HepG2 (cell line): ENCODE results near the gene IRAK2. TPM values are rescaled to one million over a fixed set of nuclear protein-coding genes. Genes with fewer than 3 reads are reported as not detected.

ENCODE experiments used
- ATAC-seq: fragments of 200-7000 bp; cut with Tn5 transposase; 3 replicates; pipeline ENCODE4 v1.9.1; 2020; ENCODE audit warnings: mild to moderate bottlenecking, moderate library complexity
- BruUV-seq: library from RNA; stranded (reverse); fragments of 400-500 nt; replicated peaks from 2 replicates; lab custom pipeline; 2021; lab: Mats Ljungman, UMichigan
- CTCF ChIA-PET: fragments of 300-600 bp; formaldehyde crosslinking; extraction: SDS; loops from one replicate; lab custom pipeline; 2021; ENCODE audit warnings: low total read pairs, inconsistent platforms, low intra/inter-chr PET ratio; lab: Yijun Ruan, JAX
- POLR2A ChIA-PET: fragments of 350-600 bp; sonication (Branson Sonifier 250); formaldehyde crosslinking; loops from one replicate; lab custom pipeline; 2020; ENCODE audit warnings: antibody characterized with exemption, inconsistent platforms; lab: Yijun Ruan, JAX
- DNase-seq: peaks from one replicate; pipeline ENCODE4 v3.0.0-alpha.2; 2015; ENCODE audit warnings: low spot score
- FAIRE-seq: peaks from 3 replicates; lab custom pipeline; 2011; peaks lifted over from hg19 to GRCh38; lab: Jason Lieb, UNC
- H2AFZ ChIP-seq: one replicate; pipeline ENCODE4 v1.6.1; 2011; ENCODE audit warnings: low read length, inconsistent platforms
- H3K27ac ChIP-seq: fragments of 300-600 bp; 3 replicates; pipeline ENCODE4 v1.8.0; 2011; ENCODE audit warnings: mixed run types, mild to moderate bottlenecking, mixed read lengths, low read length, inconsistent platforms; ENCODE audit not compliant: insufficient read depth; ENCODE audit errors: extremely low read length
- H3K27me3 ChIP-seq, 2 experiments: fragments of 200-600 bp in 1 of 2; 2 replicates in 1 of 2; 3 replicates in 1 of 2; pipeline versions ENCODE4 v1.6.0 to v1.8.0; 2011; ENCODE audit warnings: low read length in 2 of 2, mild to moderate bottlenecking in 2 of 2, moderate library complexity in 2 of 2, inconsistent platforms in 1 of 2; ENCODE audit not compliant: insufficient read depth in 2 of 2, control insufficient read depth in 1 of 2
- H3K36me3 ChIP-seq, 2 experiments: fragments of 200-600 bp in 1 of 2; replicated peaks in 1 of 2; 2 replicates in 1 of 2; 3 replicates in 1 of 2; pipeline versions ENCODE4 v1.5.1 to v1.8.0; 2011; ENCODE audit warnings: low read length in 2 of 2, inconsistent platforms in 1 of 2; ENCODE audit not compliant: insufficient read depth in 2 of 2, control insufficient read depth in 1 of 2
- H3K4me1 ChIP-seq: 2 replicates; pipeline ENCODE4 v1.5.1; 2012; ENCODE audit warnings: low read length, inconsistent platforms; ENCODE audit not compliant: insufficient read depth
- H3K4me2 ChIP-seq: 2 replicates; pipeline ENCODE4 v1.6.0; 2011; ENCODE audit warnings: low read depth, low read length, inconsistent platforms
- H3K4me3 ChIP-seq, 3 experiments: fragments of 200-600 bp in 1 of 3; sonication (generic), shearing (Covaris generic) in 1 of 3; replicated peaks in 1 of 3; 2 replicates each; pipeline ENCODE4 v1.5.1; 2011 to 2016; ENCODE audit warnings: low read length in 3 of 3, inconsistent platforms in 2 of 3, low read depth in 2 of 3, mild to moderate bottlenecking in 2 of 3, control low read depth in 1 of 3, mixed read lengths in 1 of 3; ENCODE audit not compliant: insufficient read depth in 1 of 3
- H3K79me2 ChIP-seq: one replicate; pipeline ENCODE4 v1.6.1; 2011; ENCODE audit warnings: low read length, inconsistent platforms; ENCODE audit not compliant: insufficient read depth
- H3K9ac ChIP-seq: 2 replicates; pipeline ENCODE4 v1.6.0; 2011; ENCODE audit warnings: mild to moderate bottlenecking, low read depth, low read length, inconsistent platforms; ENCODE audit not compliant: insufficient read depth
- H3K9me3 ChIP-seq: 2 replicates; pipeline ENCODE4 v1.5.1; 2012; ENCODE audit warnings: mild to moderate bottlenecking, low read length
- H4K20me1 ChIP-seq: 2 replicates; pipeline ENCODE4 v1.6.0; 2011; ENCODE audit warnings: inconsistent platforms, mild to moderate bottlenecking, low read length, moderate library complexity; ENCODE audit not compliant: insufficient read depth
- AGO1 ChIP-seq: fragments of 200-400 bp; formaldehyde crosslinking; IDR thresholded peaks from 2 replicates; pipeline ENCODE4 v1.6.1; 2017; ENCODE audit warnings: mild to moderate bottlenecking, low read depth, low read length, moderate library complexity; ENCODE audit not compliant: poor library complexity, severe bottlenecking
- SMAD9 ChIP-seq: sonication (generic); formaldehyde crosslinking; IDR thresholded peaks from 2 replicates; pipeline ENCODE4 v1.5.1; 2020; ENCODE audit warnings: mild to moderate bottlenecking, missing genetic modification reagents
- SP5 ChIP-seq: IDR thresholded peaks from 2 replicates; pipeline ENCODE4 v1.6.1; 2016; ENCODE audit warnings: low read depth, borderline replicate concordance
- ZNF550 ChIP-seq: sonication (generic); formaldehyde crosslinking; IDR thresholded peaks from 2 replicates; pipeline ENCODE4 v1.4.0; 2020; ENCODE audit warnings: mild to moderate bottlenecking, missing genetic modification reagents, borderline replicate concordance
- ZNF569 ChIP-seq: sonication (generic); formaldehyde crosslinking; IDR thresholded peaks from 2 replicates; pipeline ENCODE4 v1.5.0; 2020; ENCODE audit warnings: mild to moderate bottlenecking, missing genetic modification reagents, moderate library complexity, borderline replicate concordance
- ZNF616 ChIP-seq: sonication (generic); formaldehyde crosslinking; IDR thresholded peaks from 2 replicates; pipeline ENCODE4 v1.5.0; 2020; ENCODE audit warnings: low read depth, mild to moderate bottlenecking, missing genetic modification reagents
- WGBS: methylation state at CpG from one replicate; pipeline ENCODE4 v1.1.6; 2017; ENCODE audit warnings: low lambda C conversion rate; 5-methylcytosine and 5-hydroxymethylcytosine counted together
- in situ Hi-C: cut with HindIII; loops from 2 replicates; pipeline ENCODE4 v1.10.0; 2017; ENCODE audit warnings: low pct_unique_long_range_greater_than_20kb; ENCODE audit not compliant: extremely low pct_ligation_motif_present
- intact Hi-C: fragments of 100-400 bp; cut with micrococcal nuclease; formaldehyde crosslinking; loops from one replicate; pipeline ENCODE4 v1.10.0; 2022; ENCODE audit not compliant: unreplicated experiment
- polyA plus RNA-seq, 8 experiments: library from polyadenylated mRNA; depleted of rRNA in 3 of 8; stranded (reverse) in 7 of 8; unstranded in 1 of 8; fragments of >200 nt; fragmentation: Illumina TruSeq in 4 of 8; extraction: Trizol in 4 of 8; gene quantifications; 2 replicates each; pipeline versions ENCODE4 v1.2.1 to v1.2.3, GENCODE V29; 2011 to 2016; ENCODE audit warnings: low read depth in 4 of 8, missing spikeins in 1 of 8, mixed read lengths in 1 of 8; ENCODE audit not compliant: insufficient read depth in 1 of 8
- total RNA-seq, 5 experiments: library from RNA; depleted of rRNA; stranded (reverse); fragments of >200 nt; fragmentation: Illumina TruSeq; extraction: Trizol; gene quantifications; 2 replicates each; pipeline ENCODE4 v1.2.3, GENCODE V29; 2016; ENCODE audit warnings: low read depth in 1 of 5
- TF ChIP-seq, protein P1 (sequence below): sonication (generic); formaldehyde crosslinking; IDR thresholded peaks from 2 replicates; pipeline ENCODE4 v1.4.0; 2020; ENCODE audit warnings: mild to moderate bottlenecking, missing genetic modification reagents
- TF ChIP-seq, protein P2 (sequence below): sonication (generic); formaldehyde crosslinking; IDR thresholded peaks from 2 replicates; pipeline ENCODE4 v1.4.0; 2020; ENCODE audit warnings: mild to moderate bottlenecking, missing genetic modification reagents

Gene IRAK2
- total and polyA plus RNA-seq, 2 of the 13 experiments (the other 11 are each of a cell fraction or from before 2014, with no cell fraction given) = 13.1 to 23.3 TPM

DNA sequence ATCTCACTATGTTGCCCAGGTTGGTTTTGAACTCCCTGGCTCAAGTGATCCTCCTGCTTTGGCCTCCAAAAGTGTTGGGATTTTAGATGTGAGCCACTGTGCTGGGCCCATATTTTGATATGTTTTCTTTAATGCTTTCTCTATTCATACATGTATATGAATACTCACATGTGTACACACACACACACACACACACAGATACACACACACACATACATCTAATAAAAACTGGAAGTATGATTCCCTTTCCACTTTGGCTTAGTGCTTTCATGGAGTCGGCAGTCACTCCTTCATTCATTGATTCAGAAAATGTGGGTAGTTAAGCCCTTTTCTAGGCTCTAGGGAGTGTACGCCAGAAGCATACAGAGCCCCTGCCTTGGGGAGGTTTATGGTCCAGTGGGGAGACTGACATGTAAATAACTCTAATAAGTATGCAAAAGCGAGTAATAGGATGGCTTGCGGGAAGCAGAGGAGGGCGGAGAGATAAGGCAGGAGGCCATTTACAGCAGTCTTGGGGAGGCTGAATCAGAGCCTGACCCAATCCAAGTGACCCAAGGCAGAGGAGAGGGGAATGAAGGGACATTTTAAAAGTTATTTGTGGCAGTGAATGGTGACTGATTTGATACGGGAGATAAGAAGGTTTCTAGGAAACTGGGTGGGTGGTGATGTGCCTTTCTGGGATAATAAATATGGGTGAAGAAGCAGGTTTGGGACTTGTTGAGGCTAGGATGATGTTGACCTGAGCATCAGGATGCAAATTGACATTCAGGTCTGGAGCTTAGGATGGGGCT, 51.1 kb downstream of the IRAK2 start:
- BruUV-seq = no TSS peak
- no peak overlapping the region for H2AFZ ChIP-seq
- ATAC-seq (no peak), FAIRE-seq (no peak), DNase-seq (no peak)
- 95% methylated on average over 6 of the region's 6 CpGs for WGBS
- no peaks in the 10 kb centered on the region for H4K20me1 ChIP-seq
- ChIA-PET POLR2A (no interaction called here), CTCF (no interaction called here)
- H3K9ac ChIP-seq = no peak overlapping the region
- no peaks in the 10 kb centered on the region for H3K27me3 ChIP-seq
- no peak overlapping the region for H3K27ac ChIP-seq
- H3K4me2 ChIP-seq = no peak overlapping the region
- H3K79me2 ChIP-seq = no peaks in the 10 kb centered on the region
- peaks cover 6% of the 10 kb centered on the region; the same call in 1 of the 2 replicates for H3K4me1 ChIP-seq
- no peak for TF ChIP-seq ZNF616 (CRISPR knock-in tag)
- intact Hi-C loops = no loop called here
- peaks cover 23 to 70% of the 10 kb centered on the region in 2 experiments; a peak in 4 of 5 replicates for H3K36me3 ChIP-seq
- in situ Hi-C loops = no loop called here
- H3K9me3 ChIP-seq = peaks cover 8% of the 10 kb centered on the region; the same call in 1 of the 2 replicates
- no peak overlapping the region for H3K4me3 ChIP-seq

DNA sequence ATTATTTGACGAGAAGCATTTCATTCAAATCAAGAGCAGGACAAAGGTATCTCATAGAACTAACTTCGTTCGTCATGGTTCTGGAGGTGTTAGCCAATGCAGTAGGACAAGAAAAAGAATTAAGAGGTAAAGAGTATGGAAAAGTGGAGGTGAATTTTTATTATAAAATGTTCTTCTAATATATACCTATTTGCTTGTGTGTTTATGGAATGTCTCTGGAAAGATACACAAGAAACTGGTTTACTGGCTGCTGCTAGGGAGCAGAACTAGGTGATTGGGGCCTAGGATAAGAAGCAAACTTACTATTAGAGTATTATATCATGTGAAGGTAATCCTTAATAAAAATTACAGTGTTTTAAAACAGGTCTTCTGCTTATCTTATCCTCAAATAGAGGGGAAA, 52.6 kb downstream of the IRAK2 start:
- TSS peak; percentile 49 for BruUV-seq
- CTCF ChIA-PET = no interaction called here
- H3K9me3 ChIP-seq = peaks cover 8% of the 10 kb centered on the region; the same call in 1 of the 2 replicates
- DNase-seq (no peak), ATAC-seq (no peak), FAIRE-seq (no peak)
- H3K36me3 ChIP-seq = peaks cover 26 to 62% of the 10 kb centered on the region in 2 experiments; a peak in 4 of 5 replicates
- no peak overlapping the region for H3K9ac ChIP-seq
- in situ Hi-C loops (no loop called here), intact Hi-C loops (no loop called here)
- POLR2A ChIA-PET = no interaction called here
- H3K4me1 ChIP-seq = peaks cover 19% of the 10 kb centered on the region
- TF ChIP-seq, protein P1, sequence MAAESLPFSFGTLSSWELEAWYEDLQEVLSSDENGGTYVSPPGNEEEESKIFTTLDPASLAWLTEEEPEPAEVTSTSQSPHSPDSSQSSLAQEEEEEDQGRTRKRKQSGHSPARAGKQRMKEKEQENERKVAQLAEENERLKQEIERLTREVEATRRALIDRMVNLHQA = no peak
- TF ChIP-seq SP5 (CRISPR knock-in tag) (no peak), ZNF550 (CRISPR knock-in tag) (no peak), SMAD9 (CRISPR knock-in tag) (no peak), ZNF569 (CRISPR knock-in tag) (no peak), AGO1 (no peak)
- TF ChIP-seq, protein P2, sequence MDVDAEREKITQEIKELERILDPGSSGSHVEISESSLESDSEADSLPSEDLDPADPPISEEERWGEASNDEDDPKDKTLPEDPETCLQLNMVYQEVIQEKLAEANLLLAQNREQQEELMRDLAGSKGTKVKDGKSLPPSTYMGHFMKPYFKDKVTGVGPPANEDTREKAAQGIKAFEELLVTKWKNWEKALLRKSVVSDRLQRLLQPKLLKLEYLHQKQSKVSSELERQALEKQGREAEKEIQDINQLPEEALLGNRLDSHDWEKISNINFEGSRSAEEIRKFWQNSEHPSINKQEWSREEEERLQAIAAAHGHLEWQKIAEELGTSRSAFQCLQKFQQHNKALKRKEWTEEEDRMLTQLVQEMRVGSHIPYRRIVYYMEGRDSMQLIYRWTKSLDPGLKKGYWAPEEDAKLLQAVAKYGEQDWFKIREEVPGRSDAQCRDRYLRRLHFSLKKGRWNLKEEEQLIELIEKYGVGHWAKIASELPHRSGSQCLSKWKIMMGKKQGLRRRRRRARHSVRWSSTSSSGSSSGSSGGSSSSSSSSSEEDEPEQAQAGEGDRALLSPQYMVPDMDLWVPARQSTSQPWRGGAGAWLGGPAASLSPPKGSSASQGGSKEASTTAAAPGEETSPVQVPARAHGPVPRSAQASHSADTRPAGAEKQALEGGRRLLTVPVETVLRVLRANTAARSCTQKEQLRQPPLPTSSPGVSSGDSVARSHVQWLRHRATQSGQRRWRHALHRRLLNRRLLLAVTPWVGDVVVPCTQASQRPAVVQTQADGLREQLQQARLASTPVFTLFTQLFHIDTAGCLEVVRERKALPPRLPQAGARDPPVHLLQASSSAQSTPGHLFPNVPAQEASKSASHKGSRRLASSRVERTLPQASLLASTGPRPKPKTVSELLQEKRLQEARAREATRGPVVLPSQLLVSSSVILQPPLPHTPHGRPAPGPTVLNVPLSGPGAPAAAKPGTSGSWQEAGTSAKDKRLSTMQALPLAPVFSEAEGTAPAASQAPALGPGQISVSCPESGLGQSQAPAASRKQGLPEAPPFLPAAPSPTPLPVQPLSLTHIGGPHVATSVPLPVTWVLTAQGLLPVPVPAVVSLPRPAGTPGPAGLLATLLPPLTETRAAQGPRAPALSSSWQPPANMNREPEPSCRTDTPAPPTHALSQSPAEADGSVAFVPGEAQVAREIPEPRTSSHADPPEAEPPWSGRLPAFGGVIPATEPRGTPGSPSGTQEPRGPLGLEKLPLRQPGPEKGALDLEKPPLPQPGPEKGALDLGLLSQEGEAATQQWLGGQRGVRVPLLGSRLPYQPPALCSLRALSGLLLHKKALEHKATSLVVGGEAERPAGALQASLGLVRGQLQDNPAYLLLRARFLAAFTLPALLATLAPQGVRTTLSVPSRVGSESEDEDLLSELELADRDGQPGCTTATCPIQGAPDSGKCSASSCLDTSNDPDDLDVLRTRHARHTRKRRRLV (CRISPR knock-in tag) = no peak
- no peak overlapping the region for H2AFZ ChIP-seq
- no peaks in the 10 kb centered on the region for H3K27me3 ChIP-seq
- no peak overlapping the region for H3K4me2 ChIP-seq
- no peaks in the 10 kb centered on the region for H4K20me1 ChIP-seq
- no peak overlapping the region for H3K27ac ChIP-seq
- H3K4me3 ChIP-seq = no peak overlapping the region
- 94% methylated on average over 3 of the region's 3 CpGs for WGBS
- no peaks in the 10 kb centered on the region for H3K79me2 ChIP-seq
